ENCODE results near the gene ZNF423.

ZNF423 gene

DNA sequence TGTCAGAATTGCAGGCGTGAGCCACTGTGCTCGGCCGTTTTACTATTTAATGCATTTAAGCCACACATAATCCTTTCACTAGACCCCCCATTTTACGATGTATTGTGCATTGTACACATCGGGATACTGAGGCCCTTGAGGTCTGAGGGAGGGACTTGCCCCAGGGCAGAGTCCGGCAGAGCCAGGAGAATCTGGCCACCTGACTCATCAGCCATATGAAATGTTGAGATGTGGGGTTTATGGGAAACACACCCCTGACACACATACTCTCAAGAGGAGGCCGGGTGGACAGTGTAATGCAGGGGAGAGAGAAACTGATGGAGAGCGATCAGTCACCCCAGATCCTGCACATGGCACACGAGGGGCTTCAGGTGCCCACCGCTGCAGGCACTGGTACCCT is 196.6 kb downstream of the ZNF423 start:
- DNase-seq (no peak), ATAC-seq (no peak)
- Mint-ChIP-seq H3K4me1 (no peaks in the 10 kb centered on the region), H3K27me3 (peaks cover 1% of the 10 kb centered on the region), H3K9me3 (no peaks in the 10 kb centered on the region), H3K4me3 (no peak overlapping the region), H3K27ac (no peak overlapping the region), H3K36me3 (ENCODE audit: low read depth) (no peaks in the 10 kb centered on the region)

DNA sequence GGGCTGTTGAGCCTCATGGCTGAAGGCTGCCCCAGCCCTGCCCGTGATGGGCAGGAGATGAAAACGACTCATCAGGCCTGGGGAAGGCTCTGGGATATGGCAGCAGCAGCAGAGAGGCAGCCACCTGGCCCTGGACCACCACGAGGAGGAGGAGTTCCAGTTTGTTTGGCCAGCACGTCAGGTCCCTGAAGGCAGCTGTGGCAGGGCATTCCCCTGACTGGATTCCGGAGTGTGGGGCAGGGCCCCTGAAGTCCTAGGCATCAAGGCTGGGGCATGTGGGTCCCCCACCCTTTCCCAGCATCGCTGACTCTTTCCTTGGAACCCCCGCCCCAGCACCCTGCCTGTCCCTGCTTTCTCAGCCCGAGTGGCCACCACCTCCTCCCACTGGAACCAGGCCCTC is 197.4 kb downstream of the ZNF423 start:
- H3K4me1 Mint-ChIP-seq: no peaks in the 10 kb centered on the region
- H3K27ac Mint-ChIP-seq: no peak overlapping the region
- DNase-seq (no peak), ATAC-seq (no peak)
- H3K36me3 Mint-ChIP-seq (ENCODE audit: low read depth): no peaks in the 10 kb centered on the region
- peaks cover 3% of the 10 kb centered on the region for H3K27me3 Mint-ChIP-seq
- no peak overlapping the region for H3K4me3 Mint-ChIP-seq
- H3K9me3 Mint-ChIP-seq: no peaks in the 10 kb centered on the region

DNA sequence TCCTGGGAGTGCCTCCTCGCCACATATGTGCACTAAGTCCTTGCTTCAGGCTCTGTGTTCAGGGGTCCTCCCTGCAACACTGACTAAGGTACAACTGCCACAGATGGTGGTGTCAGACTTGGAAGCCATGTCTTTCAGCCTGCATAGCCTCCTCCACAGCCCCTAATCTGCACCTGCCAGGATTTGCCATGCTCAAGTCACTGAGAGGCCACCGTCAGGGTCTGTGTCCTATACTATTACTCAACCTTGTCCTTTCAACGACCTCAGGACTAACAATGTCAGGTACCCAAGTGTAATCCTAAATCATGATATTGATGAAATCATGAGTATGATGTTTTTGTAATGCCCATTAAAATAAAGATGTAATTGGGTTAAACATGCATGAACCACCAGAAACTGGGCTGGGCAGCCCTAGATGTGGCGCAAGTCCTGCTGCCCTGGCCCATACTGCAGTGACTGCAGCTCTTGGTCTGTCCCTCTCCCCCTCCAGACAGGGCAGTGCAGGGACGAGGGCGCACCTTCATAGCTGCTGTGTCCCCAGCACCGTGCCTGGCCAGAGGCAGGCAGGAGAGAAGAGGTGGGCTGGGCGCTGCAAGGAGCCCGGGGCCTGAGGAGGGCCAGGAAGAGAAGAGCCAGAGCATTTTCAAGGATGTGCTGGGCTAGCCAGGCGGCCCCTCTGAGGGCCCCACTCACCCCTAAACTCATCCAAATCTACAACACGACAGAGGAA is 198.0 kb downstream of the ZNF423 start:
- no peak for DNase-seq
- Mint-ChIP-seq H3K4me3 (no peak overlapping the region), H3K36me3 (ENCODE audit: low read depth) (no peaks in the 10 kb centered on the region), H3K9me3 (no peaks in the 10 kb centered on the region), H3K27ac (no peak overlapping the region), H3K27me3 (peaks cover 3% of the 10 kb centered on the region), H3K4me1 (no peaks in the 10 kb centered on the region)
- no peak for ATAC-seq

DNA sequence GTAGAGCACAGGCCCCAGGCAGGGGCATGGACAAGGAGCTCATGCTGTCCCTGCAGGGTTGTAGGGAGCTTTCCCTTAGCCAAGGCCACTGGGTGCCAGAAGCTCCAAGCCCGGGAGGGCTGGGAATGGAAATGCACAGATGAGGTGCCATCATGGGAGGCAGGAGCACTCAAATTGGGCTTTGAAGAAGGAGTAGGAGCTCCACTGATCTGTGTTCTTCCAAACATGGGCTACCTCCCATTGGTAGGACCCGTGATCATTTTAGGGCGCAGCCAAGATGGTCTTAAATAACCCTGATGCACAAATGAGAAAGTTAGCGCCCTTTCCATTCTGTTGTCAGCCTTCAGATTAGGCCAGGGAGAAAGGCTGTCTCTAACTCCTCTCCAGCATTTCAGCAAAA is 201.5 kb downstream of the ZNF423 start:
- Mint-ChIP-seq H3K4me3 (no peak overlapping the region), H3K9me3 (no peaks in the 10 kb centered on the region), H3K27me3 (peaks cover 3% of the 10 kb centered on the region), H3K27ac (no peak overlapping the region), H3K36me3 (ENCODE audit: low read depth) (no peaks in the 10 kb centered on the region), H3K4me1 (no peaks in the 10 kb centered on the region)
- ATAC-seq (no peak), DNase-seq (no peak)

DNA sequence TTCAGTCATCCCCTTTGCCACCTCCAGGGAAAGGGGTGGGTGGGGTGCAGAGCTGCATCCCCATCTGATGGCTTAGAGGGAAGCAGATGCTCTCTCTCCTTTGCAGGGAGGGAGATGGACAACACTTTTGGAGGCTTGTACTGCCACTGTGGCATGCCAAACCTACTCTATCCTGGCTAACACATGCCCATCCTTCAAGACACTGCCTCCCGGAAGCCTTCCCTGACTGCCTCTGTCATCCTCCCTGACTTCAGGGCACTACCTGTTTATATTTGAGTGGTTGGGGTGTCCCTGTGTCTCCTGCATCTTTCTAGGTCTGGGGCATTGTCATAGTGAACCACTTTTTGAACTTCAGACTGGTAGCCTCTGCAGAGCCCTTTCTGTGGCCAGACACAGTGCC is 202.3 kb downstream of the ZNF423 start:
- no peak for DNase-seq
- no peak for ATAC-seq
- Mint-ChIP-seq H3K9me3 (peaks cover 4% of the 10 kb centered on the region), H3K27ac (no peak overlapping the region), H3K27me3 (peaks cover 3% of the 10 kb centered on the region), H3K4me1 (no peaks in the 10 kb centered on the region), H3K36me3 (ENCODE audit: low read depth) (no peaks in the 10 kb centered on the region), H3K4me3 (no peak overlapping the region)

DNA sequence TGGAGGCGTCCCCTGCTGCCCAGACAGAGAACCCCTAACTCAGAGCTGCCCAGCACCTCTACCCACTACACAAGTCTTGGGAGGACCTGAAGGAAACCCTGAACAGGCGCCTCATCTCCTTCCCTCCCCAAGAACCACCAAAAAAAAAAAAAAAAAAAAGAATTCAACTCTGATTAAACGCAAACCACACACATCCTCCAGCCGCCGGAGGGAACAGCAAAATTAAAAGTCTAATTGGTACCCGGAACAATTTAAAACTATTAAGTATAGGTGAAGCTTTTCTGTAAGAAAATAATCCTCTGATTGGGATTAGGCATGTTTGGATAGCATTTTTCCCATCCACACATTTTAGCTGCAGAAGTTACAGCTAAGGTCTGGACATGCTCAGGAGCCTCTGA is 202.7 kb downstream of the ZNF423 start:
- Mint-ChIP-seq H3K9me3 (peaks cover 5% of the 10 kb centered on the region), H3K4me3 (no peak overlapping the region), H3K27me3 (peaks cover 1% of the 10 kb centered on the region), H3K36me3 (ENCODE audit: low read depth) (no peaks in the 10 kb centered on the region), H3K4me1 (no peaks in the 10 kb centered on the region), H3K27ac (no peak overlapping the region)
- ATAC-seq (no peak), DNase-seq (no peak)

DNA sequence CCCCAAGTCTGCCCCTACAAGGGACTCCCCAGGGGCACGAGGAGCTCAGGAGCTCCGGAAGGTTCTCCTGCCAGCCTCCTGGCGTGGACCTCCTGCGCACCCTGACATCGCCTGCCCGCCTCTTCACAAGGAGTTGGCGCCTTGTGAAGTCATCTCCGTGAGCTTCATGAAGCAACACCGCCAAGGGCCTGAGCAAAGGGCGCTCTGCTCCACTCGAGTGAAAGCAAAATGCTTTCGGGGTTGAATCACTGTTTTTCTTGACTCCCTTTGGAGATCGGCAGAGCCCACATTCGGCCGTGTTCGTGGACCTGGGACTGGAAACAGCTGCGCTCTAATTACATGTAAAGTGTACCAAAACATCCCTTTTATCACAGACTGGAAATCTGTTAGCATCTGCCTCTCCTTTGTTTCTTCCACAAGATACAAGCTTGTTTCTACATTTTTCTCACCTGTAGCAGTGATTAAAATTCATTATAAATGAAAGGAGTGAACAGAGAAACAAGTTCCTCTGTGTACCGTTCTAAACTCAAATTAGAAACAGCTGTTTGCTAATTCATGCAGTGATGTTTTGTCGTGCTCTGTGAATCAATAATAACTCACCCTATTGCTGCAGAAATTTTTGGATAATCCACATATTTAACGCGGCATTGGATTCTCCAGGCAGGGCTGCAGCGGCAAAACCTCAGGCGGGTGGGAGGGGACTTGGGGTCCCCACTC is 203.3 kb downstream of the ZNF423 start:
- peaks cover 1% of the 10 kb centered on the region for H3K27me3 Mint-ChIP-seq
- no peaks in the 10 kb centered on the region for H3K4me1 Mint-ChIP-seq
- H3K9me3 Mint-ChIP-seq: peaks cover 10% of the 10 kb centered on the region
- H3K27ac Mint-ChIP-seq: no peak overlapping the region
- H3K4me3 Mint-ChIP-seq: no peak overlapping the region
- DNase-seq (no peak), ATAC-seq (no peak)
- H3K36me3 Mint-ChIP-seq (ENCODE audit: low read depth): peaks cover 5% of the 10 kb centered on the region

DNA sequence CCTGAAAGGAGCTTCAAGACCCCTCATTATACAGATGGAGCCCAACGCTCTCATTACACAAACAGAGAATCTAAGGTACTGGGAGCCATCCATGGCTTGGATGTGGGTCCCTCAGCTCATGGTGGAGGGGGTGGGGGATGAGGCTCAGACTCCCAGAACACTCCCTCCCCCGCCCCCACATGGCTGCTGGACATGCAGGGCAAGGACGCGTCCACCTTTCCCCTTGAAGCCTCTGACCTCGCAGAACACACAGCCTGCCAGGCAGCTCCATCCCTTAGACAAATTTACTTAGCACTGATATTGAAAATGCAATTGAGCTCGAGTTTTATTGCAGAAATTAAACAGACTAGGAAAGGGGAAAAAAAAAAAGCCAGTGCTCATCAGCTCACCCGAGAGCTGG is 203.9 kb downstream of the ZNF423 start:
- DNase-seq (no peak), ATAC-seq (no peak)
- Mint-ChIP-seq H3K4me3 (no peak overlapping the region), H3K9me3 (peaks cover 15% of the 10 kb centered on the region), H3K27ac (no peak overlapping the region), H3K36me3 (ENCODE audit: low read depth) (peaks cover 7% of the 10 kb centered on the region), H3K27me3 (peaks cover 1% of the 10 kb centered on the region), H3K4me1 (no peaks in the 10 kb centered on the region)

DNA sequence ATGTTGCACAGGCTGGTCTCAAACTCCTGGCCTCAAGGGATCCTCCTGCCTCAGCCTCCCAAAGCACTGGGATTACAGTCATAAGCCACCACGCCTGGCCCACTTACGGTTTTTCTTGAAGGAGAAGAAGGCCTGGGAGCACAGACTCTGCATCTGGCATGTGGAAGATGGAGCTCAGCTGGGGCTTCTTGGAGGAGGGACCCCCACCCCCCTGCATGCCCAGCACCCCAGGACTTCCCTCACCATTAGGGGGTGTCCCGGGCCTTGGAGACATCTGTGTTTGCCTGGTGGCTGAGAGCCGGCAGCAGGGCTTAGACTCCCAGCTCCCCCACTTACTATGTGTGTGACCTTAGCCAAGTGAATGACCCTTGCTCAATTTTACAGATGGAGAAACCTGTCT is 204.7 kb downstream of the ZNF423 start:
- Mint-ChIP-seq H3K27ac (no peak overlapping the region), H3K36me3 (ENCODE audit: low read depth) (peaks cover 7% of the 10 kb centered on the region), H3K4me1 (no peaks in the 10 kb centered on the region), H3K4me3 (no peak overlapping the region), H3K27me3 (peaks cover 1% of the 10 kb centered on the region), H3K9me3 (peaks cover 15% of the 10 kb centered on the region)
- DNase-seq: no peak
- no peak for ATAC-seq

DNA sequence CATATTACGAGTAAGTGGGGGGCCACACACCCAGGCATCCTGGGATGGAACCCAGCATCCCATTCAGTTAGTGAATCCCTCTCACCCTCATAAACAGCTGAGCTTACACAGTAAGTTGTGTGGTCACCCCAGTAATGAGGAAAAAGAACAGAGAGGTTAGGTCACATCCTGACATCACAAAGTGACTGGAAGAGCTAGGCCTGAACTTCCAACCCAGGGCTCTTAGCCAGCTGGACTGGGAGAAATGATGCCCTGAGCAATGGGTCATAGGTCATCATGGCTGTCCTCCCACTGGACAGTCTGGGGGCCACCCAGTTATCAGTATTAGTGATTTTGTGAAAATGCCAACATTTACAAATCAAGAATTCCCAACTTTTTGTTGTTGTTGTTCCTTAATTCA is 205.3 kb downstream of the ZNF423 start:
- ATAC-seq (no peak), DNase-seq (no peak)
- H3K27me3 Mint-ChIP-seq: peaks cover 1% of the 10 kb centered on the region
- H3K4me3 Mint-ChIP-seq: no peak overlapping the region
- H3K27ac Mint-ChIP-seq: no peak overlapping the region
- H3K9me3 Mint-ChIP-seq: peaks cover 19% of the 10 kb centered on the region
- peaks cover 7% of the 10 kb centered on the region for H3K36me3 Mint-ChIP-seq (ENCODE audit: low read depth)
- no peaks in the 10 kb centered on the region for H3K4me1 Mint-ChIP-seq

DNA sequence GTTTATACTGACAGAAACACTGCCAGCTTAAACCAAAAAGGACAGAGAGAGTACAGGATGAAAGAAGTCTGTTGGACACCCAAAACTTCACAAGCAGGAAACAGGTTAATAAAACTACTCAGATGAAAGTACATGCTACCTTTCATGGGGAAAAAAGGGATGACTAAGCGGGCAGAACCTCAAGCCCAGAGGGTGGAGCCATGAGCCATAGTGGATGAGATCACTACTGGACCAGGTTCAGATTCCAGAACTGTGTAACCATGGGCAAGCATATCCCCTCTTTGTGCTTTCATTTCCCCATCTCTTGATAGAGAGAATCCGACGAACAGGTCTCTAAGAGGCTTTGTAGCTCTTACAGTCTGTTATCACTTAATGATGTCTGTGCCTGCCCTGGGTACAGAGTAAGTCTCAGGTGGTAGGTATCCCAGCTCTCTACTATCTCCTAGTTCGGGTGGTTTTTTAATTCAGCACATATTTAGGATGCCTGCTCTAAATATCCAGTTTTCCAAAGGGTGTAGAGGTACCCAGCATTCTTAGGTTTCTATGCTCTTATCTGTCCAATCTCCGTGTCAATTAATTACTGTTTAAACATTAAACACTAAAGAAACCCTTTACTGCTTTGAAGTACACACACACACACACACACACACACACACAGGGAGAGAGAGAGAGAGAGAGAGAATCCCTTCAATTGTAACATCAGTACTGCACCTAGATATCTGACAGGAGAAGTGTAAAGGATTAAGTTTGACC is 206.7 kb downstream of the ZNF423 start:
- Mint-ChIP-seq H3K27ac (no peak overlapping the region), H3K9me3 (peaks cover 22% of the 10 kb centered on the region), H3K36me3 (ENCODE audit: low read depth) (peaks cover 7% of the 10 kb centered on the region), H3K27me3 (peaks cover 1% of the 10 kb centered on the region), H3K4me1 (no peaks in the 10 kb centered on the region), H3K4me3 (no peak overlapping the region)
- DNase-seq: no peak
- ATAC-seq: no peak

DNA sequence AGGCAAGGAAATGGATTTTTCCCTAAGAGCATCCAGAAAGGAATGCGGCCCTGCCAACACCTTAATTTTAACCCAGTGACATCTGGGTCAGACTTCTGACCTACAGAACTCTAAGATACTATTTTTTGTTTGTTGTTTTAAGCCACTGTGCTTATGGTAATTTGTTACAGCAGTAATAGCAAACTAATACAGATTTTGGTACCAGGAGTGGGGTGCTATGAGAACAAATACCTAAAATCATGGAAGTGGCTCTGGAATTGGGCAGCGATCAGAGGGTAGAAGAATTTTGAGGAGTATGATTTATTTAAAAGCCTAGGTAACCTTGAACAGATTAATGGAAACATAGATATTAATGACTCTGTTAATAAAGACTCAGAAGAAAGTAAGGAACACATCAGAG is 208.2 kb downstream of the ZNF423 start:
- Mint-ChIP-seq H3K27ac (no peak overlapping the region), H3K9me3 (peaks cover 22% of the 10 kb centered on the region), H3K4me3 (no peak overlapping the region), H3K4me1 (no peaks in the 10 kb centered on the region), H3K36me3 (ENCODE audit: low read depth) (peaks cover 7% of the 10 kb centered on the region), H3K27me3 (no peaks in the 10 kb centered on the region)
- DNase-seq: no peak
- ATAC-seq: no peak

DNA sequence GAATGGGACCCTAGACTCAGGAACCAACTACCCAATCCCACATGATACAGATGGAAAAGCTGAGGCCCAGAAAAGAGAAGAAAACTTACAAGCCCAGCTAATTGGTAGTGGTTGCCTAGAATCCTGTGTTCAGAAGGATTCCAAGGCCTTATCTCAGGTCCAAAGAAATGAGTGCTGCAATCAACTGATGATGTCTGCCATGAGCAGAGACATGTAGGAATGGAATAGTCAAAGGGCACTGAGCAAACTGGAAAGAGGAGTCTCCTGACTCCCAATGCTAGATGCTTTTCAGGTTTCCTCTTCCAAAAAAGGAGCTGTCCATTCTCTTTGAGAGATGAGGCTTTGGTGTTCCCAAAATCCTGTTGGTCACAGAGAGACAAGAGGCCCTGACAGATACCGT is 210.6 kb downstream of the ZNF423 start:
- Mint-ChIP-seq H3K9me3 (peaks cover 22% of the 10 kb centered on the region), H3K36me3 (ENCODE audit: low read depth) (peaks cover 7% of the 10 kb centered on the region), H3K4me1 (no peaks in the 10 kb centered on the region), H3K27ac (no peak overlapping the region), H3K4me3 (no peak overlapping the region), H3K27me3 (peaks cover under 1% of the 10 kb centered on the region)
- ATAC-seq (no peak), DNase-seq (no peak)

DNA sequence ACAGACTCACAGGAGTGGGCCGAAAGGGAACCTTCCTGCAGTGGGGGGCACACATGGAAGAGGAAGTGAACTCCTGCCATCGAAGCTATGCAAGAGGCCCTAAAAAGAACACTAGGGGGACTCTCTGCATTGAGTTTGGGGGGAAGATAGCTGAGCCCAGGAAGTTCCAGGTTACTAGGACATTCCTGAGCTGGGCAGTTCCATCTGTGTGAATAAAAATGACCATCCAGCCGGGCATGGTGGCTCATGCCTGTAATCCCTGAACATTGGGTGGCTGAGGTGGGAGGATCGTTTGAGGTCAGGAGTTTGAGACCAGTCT is 211.8 kb downstream of the ZNF423 start:
- Mint-ChIP-seq H3K4me1 (no peaks in the 10 kb centered on the region), H3K4me3 (no peak overlapping the region), H3K27ac (no peak overlapping the region), H3K9me3 (peaks cover 22% of the 10 kb centered on the region), H3K36me3 (ENCODE audit: low read depth) (peaks cover 7% of the 10 kb centered on the region), H3K27me3 (peaks cover 4% of the 10 kb centered on the region)
- ATAC-seq: no peak
- no peak for DNase-seq

All from activated naive CD8-positive, alpha-beta T cell treated with anti-CD3 and anti-CD28 coated beads, Interleukin-2, amount 50 U/mL, for 24 hours (primary cell).